ENCODE results near the gene CWC15. TPM values are rescaled to one million over a fixed set of nuclear protein-coding genes. Genes with fewer than 3 reads are reported as not detected.

Gene CWC15
- polyA plus RNA-seq, 1 of the 3 experiments (the other 2 are of a cell fraction), result 27.0 TPM

- peak overlapping the region in 1 of 2 experiments; percentile 57; a peak in 2 of 4 replicates for H3K27ac ChIP-seq (ENCODE audit: low read depth in 2 of 2, low read length in 1 of 2)
- no peaks in the 10 kb centered on the region for H3K79me2 ChIP-seq (ENCODE audit: insufficient read depth)
- WGBS (ENCODE audit: low lambda C conversion rate), result 41% methylated on average over 4 of the region's 4 CpGs
- no peak overlapping the region for H3K4me2 ChIP-seq
- no peaks in the 10 kb centered on the region for H3K4me1 ChIP-seq (ENCODE audit: control insufficient read depth in 1 of 2, insufficient read depth in 2 of 2, low read depth in 1 of 2, low read length in 1 of 2)
- no peak overlapping the region for H3K9ac ChIP-seq
- no peak for TF ChIP-seq POLR2AphosphoS5 (IDR thresholded peaks at IDR 0.05; ENCODE audit: low read depth, low read length)
- H3K36me3 ChIP-seq (replicated peaks in 1 of 2; ENCODE audit: control insufficient read depth in 1 of 2, insufficient read depth in 2 of 2, low read length in 1 of 2), result no peaks in the 10 kb centered on the region
- H3F3A ChIP-seq (replicated peaks; ENCODE audit: insufficient read depth), result no peaks in the 10 kb centered on the region
- H3K9me2 ChIP-seq, result no peaks in the 10 kb centered on the region
- ChIA-PET POLR2A (no interaction called here), CTCF (interaction anchor here (1.2 to 1.4 kb wide), 2 partner anchors 20 to 325 kb away, joined by 3 to 5 read pairs; no protein-coding TSS in a partner anchor)
- H3K9me3 ChIP-seq, result no peaks in the 10 kb centered on the region
- no peak for DNase-seq
- no peak overlapping the region for H3K4me3 ChIP-seq (ENCODE audit: low read depth in 2 of 2, low read length in 1 of 2)
- no peaks in the 10 kb centered on the region for H4K20me1 ChIP-seq (ENCODE audit: insufficient read depth)
- H3K27me3 ChIP-seq (ENCODE audit: insufficient read depth), result no peaks in the 10 kb centered on the region
- 0 out of 2 replicates have a peak overlapping the region, but pooled peaks have one; percentile 37 for H2AFZ ChIP-seq (ENCODE audit: low read depth)
Measured at GRCh38 chr11:94948070-94948617, 25.2 kb downstream of the CWC15 start.

- H3F3A ChIP-seq (replicated peaks; ENCODE audit: insufficient read depth), result no peaks in the 10 kb centered on the region
- no peak overlapping the region for H3K4me3 ChIP-seq (ENCODE audit: low read depth in 2 of 2, low read length in 1 of 2)
- no peaks in the 10 kb centered on the region for H3K9me2 ChIP-seq
- CTCF ChIA-PET, result interaction anchor here (1.2 kb wide), 1 partner anchor 323 kb away, joined by 3 read pairs; no protein-coding TSS in a partner anchor
- H3K36me3 ChIP-seq (replicated peaks in 1 of 2; ENCODE audit: control insufficient read depth in 1 of 2, insufficient read depth in 2 of 2, low read length in 1 of 2), result no peaks in the 10 kb centered on the region
- DNase-seq, result no peak
- POLR2A ChIA-PET, result no interaction called here
- H3K27me3 ChIP-seq (ENCODE audit: insufficient read depth), result no peaks in the 10 kb centered on the region
- no peak overlapping the region for H3K4me2 ChIP-seq
- H3K9me3 ChIP-seq, result no peaks in the 10 kb centered on the region
- TF ChIP-seq PBX3 (IDR thresholded peaks at IDR 0.05), result no peak
- TF ChIP-seq JUND (IDR thresholded peaks at IDR 0.05), result no peak
- TF ChIP-seq ZBTB33 (IDR thresholded peaks at IDR 0.05; ENCODE audit: borderline replicate concordance, low read depth), result no peak
- TF ChIP-seq RAD21 (IDR thresholded peaks at IDR 0.05; ENCODE audit: low read length), result no peak
- no peak for TF ChIP-seq GATA2 (CRISPR knock-in tag; IDR thresholded peaks at IDR 0.05)
- TF ChIP-seq MEF2A (IDR thresholded peaks at IDR 0.05; ENCODE audit: borderline replicate concordance, low read depth), result no peak
- TF ChIP-seq NRF1 (IDR thresholded peaks at IDR 0.05; ENCODE audit: low read depth, low read length), result no peak
- no peak for TF ChIP-seq RXRA (IDR thresholded peaks at IDR 0.05; ENCODE audit: borderline replicate concordance, low read depth)
- no peak for TF ChIP-seq USF2 (IDR thresholded peaks at IDR 0.05; ENCODE audit: borderline replicate concordance, low read depth, low read length)
- TF ChIP-seq TCF12 (IDR thresholded peaks at IDR 0.05), result no peak
- no peak for TF ChIP-seq EP300 (IDR thresholded peaks at IDR 0.05; ENCODE audit: borderline replicate concordance in 1 of 2, low read depth in 1 of 2, low read length in 1 of 2)
- no peak for TF ChIP-seq ELF1 (IDR thresholded peaks at IDR 0.05)
- no peak for TF ChIP-seq REST (IDR thresholded peaks at IDR 0.05; ENCODE audit: low read depth, low read length)
- TF ChIP-seq TAF1 (IDR thresholded peaks at IDR 0.05; ENCODE audit: borderline replicate concordance, low read depth, low read length), result no peak
- no peak for TF ChIP-seq FOXJ3 (CRISPR knock-in tag; IDR thresholded peaks at IDR 0.05)
- TF ChIP-seq MAX (IDR thresholded peaks at IDR 0.05; ENCODE audit: low read depth), result no peak
- TF ChIP-seq RFX5 (IDR thresholded peaks at IDR 0.05; ENCODE audit: low read length), result no peak
- no peak for TF ChIP-seq POLR2AphosphoS5 (IDR thresholded peaks at IDR 0.05; ENCODE audit: low read depth, low read length)
- no peak for TF ChIP-seq YY1 (IDR thresholded peaks at IDR 0.05; ENCODE audit: low read depth)
- no peak overlapping the region for H3K9ac ChIP-seq
- no peak overlapping the region for H2AFZ ChIP-seq (ENCODE audit: low read depth)
- no peaks in the 10 kb centered on the region for H3K79me2 ChIP-seq (ENCODE audit: insufficient read depth)
- H3K27ac ChIP-seq (ENCODE audit: low read depth in 2 of 2, low read length in 1 of 2), result no peak overlapping the region
- no peaks in the 10 kb centered on the region for H3K4me1 ChIP-seq (ENCODE audit: control insufficient read depth in 1 of 2, insufficient read depth in 2 of 2, low read depth in 1 of 2, low read length in 1 of 2)
- WGBS (ENCODE audit: low lambda C conversion rate), result 94% methylated on average over 4 of the region's 4 CpGs
- H4K20me1 ChIP-seq (ENCODE audit: insufficient read depth), result no peaks in the 10 kb centered on the region
Measured at GRCh38 chr11:94946812-94947211, 26.5 kb downstream of the CWC15 start.
